GM19455 (cell line): ENCODE data around the gene ABLIM1.

Experiments used
- ATAC-seq: cut with Tn5 transposase; IDR thresholded peaks from one replicate; pipeline ENCODE4 v1.9.1; 2021; ENCODE audit not compliant: unreplicated experiment

Gene ABLIM1

GRCh38 chr10:114680543-114681117 is 22.6 kb upstream of the ABLIM1 start:
- ATAC-seq, result no peak

GRCh38 chr10:114679552-114679951 is 21.5 kb upstream of the ABLIM1 start:
- ATAC-seq, result no peak

GRCh38 chr10:114678820-114679219 is 20.7 kb upstream of the ABLIM1 start:
- ATAC-seq, result no peak

- ATAC-seq, result no peak
Observed at GRCh38 chr10:114678336-114678735, 20.3 kb upstream of the ABLIM1 start.

- ATAC-seq, result no peak
Observed at GRCh38 chr10:114674346-114674745, 16.3 kb upstream of the ABLIM1 start.

- no peak for ATAC-seq
Observed at GRCh38 chr10:114669648-114670047, 11.6 kb upstream of the ABLIM1 start.

- ATAC-seq, result no peak
Observed at GRCh38 chr10:114668375-114669080, 10.5 kb upstream of the ABLIM1 start.

- no peak for ATAC-seq
Observed at GRCh38 chr10:114665873-114666272, 7.8 kb upstream of the ABLIM1 start.

GRCh38 chr10:114665406-114665805 is 7.3 kb upstream of the ABLIM1 start:
- no peak for ATAC-seq

GRCh38 chr10:114664127-114664526 is 6.1 kb upstream of the ABLIM1 start:
- ATAC-seq, result no peak

GRCh38 chr10:114663626-114664025 is 5.6 kb upstream of the ABLIM1 start:
- ATAC-seq, result no peak

- no peak for ATAC-seq
Observed at GRCh38 chr10:114662646-114663217, 4.7 kb upstream of the ABLIM1 start.

GRCh38 chr10:114661212-114661880 is 3.3 kb upstream of the ABLIM1 start:
- no peak for ATAC-seq

- no peak for ATAC-seq
Observed at GRCh38 chr10:114655671-114656070, 2.4 kb downstream of the ABLIM1 start.

- ATAC-seq, result no peak
Observed at GRCh38 chr10:114654822-114655575, 3.1 kb downstream of the ABLIM1 start.

- no peak for ATAC-seq
Observed at GRCh38 chr10:114653926-114654325, 4.1 kb downstream of the ABLIM1 start.

- no peak for ATAC-seq
Observed at GRCh38 chr10:114652402-114653368, 5.4 kb downstream of the ABLIM1 start.

GRCh38 chr10:114650831-114651230 is 7.2 kb downstream of the ABLIM1 start:
- ATAC-seq, result no peak

- no peak for ATAC-seq
Observed at GRCh38 chr10:114650266-114650665, 7.8 kb downstream of the ABLIM1 start.
